ENCODE data around the gene PAFAH1B1.

PAFAH1B1 gene

DNA sequence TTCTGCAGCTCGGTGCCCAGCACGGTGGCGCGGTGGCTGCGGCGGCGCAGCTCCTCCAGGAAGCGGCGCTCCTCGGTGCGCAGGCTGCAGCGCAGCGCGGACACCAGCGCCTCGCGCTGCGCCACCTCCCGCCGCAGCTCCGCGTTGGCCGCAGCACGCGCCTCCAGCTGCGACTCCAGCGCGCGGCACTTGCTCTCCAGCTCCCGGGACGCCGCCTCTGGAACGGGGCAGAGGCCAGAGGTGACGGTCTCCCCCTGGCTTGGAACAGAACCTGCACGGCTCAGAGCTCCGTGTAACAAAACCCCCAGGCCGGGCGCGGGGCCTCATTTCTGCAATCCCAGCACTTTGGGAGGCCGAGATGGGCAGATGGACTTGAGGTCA lies 131.3 kb downstream of the PAFAH1B1 start:
- no peak overlapping the region for H3K4me3 ChIP-seq (replicated peaks; ENCODE audit: insufficient read depth, low read length)
- TF ChIP-seq GABPA (IDR thresholded peaks at IDR 0.05; ENCODE audit: low read depth) (no peak), POLR2AphosphoS5 (IDR thresholded peaks at IDR 0.05; ENCODE audit: low read depth) (no peak)
- TF ChIP-seq, protein P1, sequence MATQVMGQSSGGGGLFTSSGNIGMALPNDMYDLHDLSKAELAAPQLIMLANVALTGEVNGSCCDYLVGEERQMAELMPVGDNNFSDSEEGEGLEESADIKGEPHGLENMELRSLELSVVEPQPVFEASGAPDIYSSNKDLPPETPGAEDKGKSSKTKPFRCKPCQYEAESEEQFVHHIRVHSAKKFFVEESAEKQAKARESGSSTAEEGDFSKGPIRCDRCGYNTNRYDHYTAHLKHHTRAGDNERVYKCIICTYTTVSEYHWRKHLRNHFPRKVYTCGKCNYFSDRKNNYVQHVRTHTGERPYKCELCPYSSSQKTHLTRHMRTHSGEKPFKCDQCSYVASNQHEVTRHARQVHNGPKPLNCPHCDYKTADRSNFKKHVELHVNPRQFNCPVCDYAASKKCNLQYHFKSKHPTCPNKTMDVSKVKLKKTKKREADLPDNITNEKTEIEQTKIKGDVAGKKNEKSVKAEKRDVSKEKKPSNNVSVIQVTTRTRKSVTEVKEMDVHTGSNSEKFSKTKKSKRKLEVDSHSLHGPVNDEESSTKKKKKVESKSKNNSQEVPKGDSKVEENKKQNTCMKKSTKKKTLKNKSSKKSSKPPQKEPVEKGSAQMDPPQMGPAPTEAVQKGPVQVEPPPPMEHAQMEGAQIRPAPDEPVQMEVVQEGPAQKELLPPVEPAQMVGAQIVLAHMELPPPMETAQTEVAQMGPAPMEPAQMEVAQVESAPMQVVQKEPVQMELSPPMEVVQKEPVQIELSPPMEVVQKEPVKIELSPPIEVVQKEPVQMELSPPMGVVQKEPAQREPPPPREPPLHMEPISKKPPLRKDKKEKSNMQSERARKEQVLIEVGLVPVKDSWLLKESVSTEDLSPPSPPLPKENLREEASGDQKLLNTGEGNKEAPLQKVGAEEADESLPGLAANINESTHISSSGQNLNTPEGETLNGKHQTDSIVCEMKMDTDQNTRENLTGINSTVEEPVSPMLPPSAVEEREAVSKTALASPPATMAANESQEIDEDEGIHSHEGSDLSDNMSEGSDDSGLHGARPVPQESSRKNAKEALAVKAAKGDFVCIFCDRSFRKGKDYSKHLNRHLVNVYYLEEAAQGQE (IDR thresholded peaks at IDR 0.05; ENCODE audit: insufficient replicate concordance, low read depth) = no peak
- TF ChIP-seq, protein P2, sequence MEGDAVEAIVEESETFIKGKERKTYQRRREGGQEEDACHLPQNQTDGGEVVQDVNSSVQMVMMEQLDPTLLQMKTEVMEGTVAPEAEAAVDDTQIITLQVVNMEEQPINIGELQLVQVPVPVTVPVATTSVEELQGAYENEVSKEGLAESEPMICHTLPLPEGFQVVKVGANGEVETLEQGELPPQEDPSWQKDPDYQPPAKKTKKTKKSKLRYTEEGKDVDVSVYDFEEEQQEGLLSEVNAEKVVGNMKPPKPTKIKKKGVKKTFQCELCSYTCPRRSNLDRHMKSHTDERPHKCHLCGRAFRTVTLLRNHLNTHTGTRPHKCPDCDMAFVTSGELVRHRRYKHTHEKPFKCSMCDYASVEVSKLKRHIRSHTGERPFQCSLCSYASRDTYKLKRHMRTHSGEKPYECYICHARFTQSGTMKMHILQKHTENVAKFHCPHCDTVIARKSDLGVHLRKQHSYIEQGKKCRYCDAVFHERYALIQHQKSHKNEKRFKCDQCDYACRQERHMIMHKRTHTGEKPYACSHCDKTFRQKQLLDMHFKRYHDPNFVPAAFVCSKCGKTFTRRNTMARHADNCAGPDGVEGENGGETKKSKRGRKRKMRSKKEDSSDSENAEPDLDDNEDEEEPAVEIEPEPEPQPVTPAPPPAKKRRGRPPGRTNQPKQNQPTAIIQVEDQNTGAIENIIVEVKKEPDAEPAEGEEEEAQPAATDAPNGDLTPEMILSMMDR (IDR thresholded peaks at IDR 0.05; ENCODE audit: insufficient read depth, low read length) = no peak
- no peak overlapping the region for H3K27ac ChIP-seq (replicated peaks)
- DNase-seq (ENCODE audit: low read depth in 1 of 2, low spot score in 1 of 2) = peak in 1 of 2 experiments; percentile 16
- H3K27me3 ChIP-seq (ENCODE audit: insufficient read depth, poor library complexity, severe bottlenecking) = no peaks in the 10 kb centered on the region

DNA sequence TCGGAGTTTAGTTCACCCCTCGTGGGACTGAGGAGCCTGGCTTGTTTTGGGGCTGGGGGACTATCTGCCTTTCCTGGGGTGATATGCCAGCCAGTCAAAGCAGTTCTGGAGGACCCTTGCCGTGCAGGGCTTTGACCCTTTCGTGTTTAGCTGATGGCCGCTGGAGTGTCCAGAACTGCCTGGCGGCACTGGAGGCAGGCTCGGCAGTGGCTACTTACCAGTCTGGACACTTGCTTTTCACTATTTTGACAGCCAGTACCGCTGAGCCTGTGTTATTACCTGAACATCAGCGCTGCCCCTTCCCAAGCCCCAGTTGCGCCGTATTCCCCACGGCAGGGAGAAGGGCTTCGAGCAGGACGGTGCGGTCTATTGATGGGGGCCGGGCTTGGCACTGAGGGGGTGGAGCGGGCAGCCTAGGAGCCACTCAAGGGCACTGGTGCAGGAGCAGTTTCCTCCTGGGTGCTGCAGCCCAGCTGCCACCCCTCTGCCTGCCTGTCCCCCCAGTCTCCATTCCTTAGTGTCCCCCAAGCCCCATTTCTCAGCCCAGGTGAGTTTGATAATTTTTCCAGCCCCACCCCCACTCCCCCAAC lies 137.4 kb downstream of the PAFAH1B1 start:
- no peak for DNase-seq (ENCODE audit: low read depth in 1 of 2, low spot score in 1 of 2)
- H3K4me3 ChIP-seq (replicated peaks; ENCODE audit: insufficient read depth, low read length) = no peak overlapping the region
- no peak overlapping the region for H3K27ac ChIP-seq (replicated peaks)
- H3K27me3 ChIP-seq (ENCODE audit: insufficient read depth, poor library complexity, severe bottlenecking) = no peaks in the 10 kb centered on the region
- TF ChIP-seq POLR2AphosphoS5 (IDR thresholded peaks at IDR 0.05; ENCODE audit: low read depth) (no peak), SPI1 (IDR thresholded peaks at IDR 0.05; ENCODE audit: borderline replicate concordance, low read depth) (no peak), GABPA (IDR thresholded peaks at IDR 0.05; ENCODE audit: low read depth) (no peak)
- TF ChIP-seq, protein P1 (IDR thresholded peaks at IDR 0.05; ENCODE audit: insufficient replicate concordance, low read depth) = no peak
- TF ChIP-seq, protein P2 (IDR thresholded peaks at IDR 0.05; ENCODE audit: insufficient read depth, low read length) = no peak

DNA sequence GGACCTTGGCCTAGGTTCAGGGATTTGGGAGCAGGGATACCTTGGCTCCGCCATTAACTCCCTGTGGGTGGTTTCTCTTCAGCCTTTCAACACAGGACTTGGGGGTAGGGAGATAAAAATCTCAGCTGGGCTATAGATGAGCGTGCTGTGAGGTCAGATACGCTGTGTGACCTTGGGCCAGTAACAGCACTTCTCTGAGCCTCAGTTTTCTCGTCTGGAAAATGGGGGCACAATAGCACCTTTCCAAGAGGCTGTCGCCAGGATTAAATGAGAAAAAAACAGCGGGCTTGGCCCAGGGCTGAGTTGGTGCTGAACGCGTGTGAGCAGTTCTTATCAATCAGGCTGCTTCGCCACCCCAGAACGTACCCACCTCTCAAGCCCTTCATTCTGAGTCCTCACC lies 138.4 kb downstream of the PAFAH1B1 start:
- DNase-seq (ENCODE audit: low read depth in 1 of 2, low spot score in 1 of 2) = no peak
- no peak for TF ChIP-seq GABPA (IDR thresholded peaks at IDR 0.05; ENCODE audit: low read depth)

DNA sequence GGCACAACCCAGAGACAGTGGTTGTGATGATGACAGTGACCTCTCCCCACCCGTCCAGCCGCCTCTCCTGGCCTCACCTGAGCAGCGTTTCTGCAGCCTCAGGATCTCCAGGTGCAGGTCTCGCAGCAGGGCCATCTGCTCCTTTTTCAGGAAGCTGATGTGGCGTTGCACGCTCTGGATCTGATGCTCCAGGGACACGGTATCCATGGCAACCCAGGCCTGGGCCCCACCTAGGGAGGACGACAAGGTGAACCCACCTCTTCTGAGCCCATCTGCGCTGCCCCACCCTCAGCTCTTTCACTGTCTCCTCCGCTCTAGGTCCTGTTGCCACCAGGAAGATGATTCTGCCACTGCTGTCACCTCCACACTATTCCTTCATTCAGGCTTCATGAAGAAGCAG lies 141.5 kb downstream of the PAFAH1B1 start:
- Histone ChIP-seq H3K27me3 (ENCODE audit: insufficient read depth, poor library complexity, severe bottlenecking) (no peaks in the 10 kb centered on the region), H3K27ac (replicated peaks) (no peak overlapping the region), H3K4me3 (replicated peaks; ENCODE audit: insufficient read depth, low read length) (no peak overlapping the region)
- TF ChIP-seq GABPA (IDR thresholded peaks at IDR 0.05; ENCODE audit: low read depth) (no peak), SPI1 (IDR thresholded peaks at IDR 0.05; ENCODE audit: borderline replicate concordance, low read depth) (no peak), POLR2AphosphoS5 (IDR thresholded peaks at IDR 0.05; ENCODE audit: low read depth) (no peak)
- TF ChIP-seq, protein P2 (IDR thresholded peaks at IDR 0.05; ENCODE audit: insufficient read depth, low read length) = no peak
- TF ChIP-seq, protein P1 (IDR thresholded peaks at IDR 0.05; ENCODE audit: insufficient replicate concordance, low read depth) = no peak
- no peak for DNase-seq (ENCODE audit: low read depth in 1 of 2, low spot score in 1 of 2)

More for the DNA sequence above, 138.4 kb downstream of the PAFAH1B1 start:
- H3K27ac ChIP-seq (replicated peaks) = no peak overlapping the region
- no peaks in the 10 kb centered on the region for H3K27me3 ChIP-seq (ENCODE audit: insufficient read depth, poor library complexity, severe bottlenecking)
- no peak overlapping the region for H3K4me3 ChIP-seq (replicated peaks; ENCODE audit: insufficient read depth, low read length)
